HEK293 (cell line): Measurements from ENCODE around the gene ENC1.
A peak's percentile ranks its signal among the peaks of the same experiment; 100 is the strongest.

Experiments
- CTCF ChIA-PET: fragments of 350-600 bp; formaldehyde crosslinking; extraction: SDS; loops from one replicate; lab custom pipeline; 2021; ENCODE audit warnings: antibody characterized with exemption; lab: Yijun Ruan, JAX
- POLR2A ChIA-PET: fragments of 300-600 bp; formaldehyde crosslinking; extraction: SDS; loops from one replicate; lab custom pipeline; 2020; ENCODE audit warnings: antibody characterized with exemption, inconsistent platforms; lab: Yijun Ruan, JAX
- H3K27ac ChIP-seq: fragments of 200-500 bp; sonication (Bioruptor generic); 2 replicates; pipeline ENCODE4 v1.5.1; 2014; ENCODE audit warnings: low read depth, low read length, control low read depth, inconsistent platforms; ENCODE audit errors: extremely low read depth
- H3K36me3 ChIP-seq, 2 experiments: fragments of 200-500 bp in 1 of 2; sonication (Bioruptor generic) in 1 of 2; 1 replicate in 1 of 2; 2 replicates in 1 of 2; pipeline ENCODE4 v1.5.1; 2014 to 2017; ENCODE audit warnings: inconsistent platforms in 2 of 2, low read length in 2 of 2; ENCODE audit not compliant: control insufficient read depth in 2 of 2, insufficient read depth in 1 of 2
- H3K4me1 ChIP-seq: fragments of 200-500 bp; sonication (Bioruptor generic); 2 replicates; pipeline ENCODE4 v1.5.1; 2014; ENCODE audit warnings: mild to moderate bottlenecking, low read length, inconsistent platforms; ENCODE audit not compliant: control insufficient read depth, insufficient read depth
- H3K4me3 ChIP-seq: 2 replicates; pipeline ENCODE4 v1.5.1; 2011; ENCODE audit warnings: low read depth, mild to moderate bottlenecking, control low read depth, low read length, moderate library complexity
- H3K9me3 ChIP-seq: fragments of 200-500 bp; sonication (Bioruptor generic); 2 replicates; pipeline ENCODE4 v1.5.1; 2014; ENCODE audit warnings: low read depth, low read length, inconsistent platforms; ENCODE audit not compliant: control insufficient read depth, insufficient read depth
- KLF17 ChIP-seq: fragments of 450-650 bp; formaldehyde crosslinking; IDR thresholded peaks from 2 replicates; pipeline ENCODE4 v1.5.1; 2016; ENCODE audit warnings: missing biosample characterization, missing genetic modification characterization
- PATZ1 ChIP-seq: fragments of 450-650 bp; formaldehyde crosslinking; IDR thresholded peaks from 2 replicates; pipeline ENCODE4 v1.5.1; 2016; ENCODE audit warnings: missing biosample characterization, missing genetic modification characterization
- REPIN1 ChIP-seq: fragments of 450-650 bp; formaldehyde crosslinking; IDR thresholded peaks from 2 replicates; pipeline ENCODE4 v1.5.1; 2017; ENCODE audit warnings: missing biosample characterization, missing genetic modification characterization, low read depth
- REST ChIP-seq: fragments of 450-650 bp; formaldehyde crosslinking; IDR thresholded peaks from 2 replicates; pipeline ENCODE4 v1.5.1; 2016; ENCODE audit warnings: missing biosample characterization, missing genetic modification characterization
- SP3 ChIP-seq: fragments of 450-650 bp; formaldehyde crosslinking; IDR thresholded peaks from 2 replicates; pipeline ENCODE4 v1.5.1; 2016; ENCODE audit warnings: missing biosample characterization, missing genetic modification characterization
- ZBTB17 ChIP-seq: fragments of 450-650 bp; formaldehyde crosslinking; IDR thresholded peaks from 2 replicates; pipeline ENCODE4 v1.5.1; 2016; ENCODE audit warnings: missing biosample characterization, missing genetic modification characterization
- ZBTB49 ChIP-seq: fragments of 450-650 bp; formaldehyde crosslinking; IDR thresholded peaks from 2 replicates; pipeline ENCODE4 v1.5.1; 2016; ENCODE audit warnings: missing biosample characterization, missing genetic modification characterization, low read depth
- ZFP37 ChIP-seq: fragments of 450-650 bp; formaldehyde crosslinking; IDR thresholded peaks from 2 replicates; pipeline ENCODE4 v1.5.1; 2016; ENCODE audit warnings: missing biosample characterization, missing genetic modification characterization
- ZNF26 ChIP-seq: fragments of 450-650 bp; formaldehyde crosslinking; IDR thresholded peaks from 2 replicates; pipeline ENCODE4 v1.5.1; 2016; ENCODE audit warnings: missing biosample characterization, missing genetic modification characterization
- ZNF335 ChIP-seq: fragments of 450-650 bp; formaldehyde crosslinking; conservative IDR thresholded peaks from 2 replicates; pipeline ENCODE4 v1.5.1; 2016; ENCODE audit warnings: missing biosample characterization, missing genetic modification characterization
- ZNF416 ChIP-seq: fragments of 450-650 bp; formaldehyde crosslinking; IDR thresholded peaks from 2 replicates; pipeline ENCODE4 v1.5.1; 2016; ENCODE audit warnings: missing biosample characterization, missing genetic modification characterization
- ZNF501 ChIP-seq: fragments of 450-650 bp; formaldehyde crosslinking; IDR thresholded peaks from 2 replicates; pipeline ENCODE4 v1.5.1; 2016; ENCODE audit warnings: missing biosample characterization, missing genetic modification characterization
- ZNF549 ChIP-seq: fragments of 450-650 bp; IDR thresholded peaks from 2 replicates; pipeline ENCODE4 v1.5.1; 2018; ENCODE audit warnings: missing biosample characterization, missing genetic modification characterization, mild to moderate bottlenecking, inconsistent platforms, moderate library complexity
- ZNF610 ChIP-seq: fragments of 450-650 bp; formaldehyde crosslinking; IDR thresholded peaks from 2 replicates; pipeline ENCODE4 v1.5.1; 2016; ENCODE audit warnings: missing biosample characterization, missing genetic modification characterization, borderline replicate concordance
- ZSCAN5A ChIP-seq: fragments of 450-650 bp; formaldehyde crosslinking; IDR thresholded peaks from 2 replicates; pipeline ENCODE4 v1.5.1; 2016; ENCODE audit warnings: missing biosample characterization, missing genetic modification characterization
- TF ChIP-seq, protein P1 (sequence below): fragments of 450-650 bp; IDR thresholded peaks from 2 replicates; pipeline ENCODE4 v1.5.1; 2018; ENCODE audit warnings: missing biosample characterization, missing genetic modification characterization
- TF ChIP-seq, protein P2 (sequence below): fragments of 450-650 bp; formaldehyde crosslinking; IDR thresholded peaks from 2 replicates; pipeline ENCODE4 v1.5.1; 2016; ENCODE audit warnings: missing biosample characterization, missing genetic modification characterization, low read depth

The ENC1 gene, protein sequence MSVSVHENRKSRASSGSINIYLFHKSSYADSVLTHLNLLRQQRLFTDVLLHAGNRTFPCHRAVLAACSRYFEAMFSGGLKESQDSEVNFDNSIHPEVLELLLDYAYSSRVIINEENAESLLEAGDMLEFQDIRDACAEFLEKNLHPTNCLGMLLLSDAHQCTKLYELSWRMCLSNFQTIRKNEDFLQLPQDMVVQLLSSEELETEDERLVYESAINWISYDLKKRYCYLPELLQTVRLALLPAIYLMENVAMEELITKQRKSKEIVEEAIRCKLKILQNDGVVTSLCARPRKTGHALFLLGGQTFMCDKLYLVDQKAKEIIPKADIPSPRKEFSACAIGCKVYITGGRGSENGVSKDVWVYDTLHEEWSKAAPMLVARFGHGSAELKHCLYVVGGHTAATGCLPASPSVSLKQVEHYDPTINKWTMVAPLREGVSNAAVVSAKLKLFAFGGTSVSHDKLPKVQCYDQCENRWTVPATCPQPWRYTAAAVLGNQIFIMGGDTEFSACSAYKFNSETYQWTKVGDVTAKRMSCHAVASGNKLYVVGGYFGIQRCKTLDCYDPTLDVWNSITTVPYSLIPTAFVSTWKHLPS

GRCh38 chr5:74640450-74640953, at the start of gene ENC1:
ENC1 (minus strand) TSS chr5:74640728; CDS start chr5:74636485, 4,243 bp downstream.
- Histone ChIP-seq H3K27ac (peak within 1 kb of the TSS; percentile 98), H3K36me3 (peaks cover 0 to 8% of the 10 kb centered on the region in 2 experiments; a peak in 1 of 3 replicates), H3K4me3 (peak within 1 kb of the TSS; percentile 92), H3K9me3 (no peaks in the 10 kb centered on the region), H3K4me1 (peaks cover 17% of the 10 kb centered on the region)
- POLR2A ChIA-PET, result interaction anchor here (0.6 to 2.3 kb wide), 65 partner anchors 9 to 1049 kb away, joined by 3 to 29 read pairs (median 4); partner anchors contain the start of gene HEXB
- CTCF ChIA-PET, result interaction anchor here (0.6 to 2.8 kb wide), 10 partner anchors 8 to 605 kb away, joined by 3 to 14 read pairs (median 3); no protein-coding TSS in a partner anchor
- no peak for TF ChIP-seq ZNF26
- TF ChIP-seq ZBTB49 (tag by site-specific recombination), result no peak
- peak; percentile 76; the same call in 1 of the 2 replicates for TF ChIP-seq ZNF501 (tag by site-specific recombination)
- TF ChIP-seq ZFP37 (tag by site-specific recombination), result no peak; the same call in 1 of the 2 replicates
- TF ChIP-seq PATZ1 (tag by site-specific recombination), result peak; percentile 96
- TF ChIP-seq, protein P1, sequence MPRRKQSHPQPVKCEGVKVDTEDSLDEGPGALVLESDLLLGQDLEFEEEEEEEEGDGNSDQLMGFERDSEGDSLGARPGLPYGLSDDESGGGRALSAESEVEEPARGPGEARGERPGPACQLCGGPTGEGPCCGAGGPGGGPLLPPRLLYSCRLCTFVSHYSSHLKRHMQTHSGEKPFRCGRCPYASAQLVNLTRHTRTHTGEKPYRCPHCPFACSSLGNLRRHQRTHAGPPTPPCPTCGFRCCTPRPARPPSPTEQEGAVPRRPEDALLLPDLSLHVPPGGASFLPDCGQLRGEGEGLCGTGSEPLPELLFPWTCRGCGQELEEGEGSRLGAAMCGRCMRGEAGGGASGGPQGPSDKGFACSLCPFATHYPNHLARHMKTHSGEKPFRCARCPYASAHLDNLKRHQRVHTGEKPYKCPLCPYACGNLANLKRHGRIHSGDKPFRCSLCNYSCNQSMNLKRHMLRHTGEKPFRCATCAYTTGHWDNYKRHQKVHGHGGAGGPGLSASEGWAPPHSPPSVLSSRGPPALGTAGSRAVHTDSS (tag by site-specific recombination), result peak; percentile 94
- no peak for TF ChIP-seq ZNF416 (tag by site-specific recombination)
- peak; percentile 52; the same call in 1 of the 2 replicates for TF ChIP-seq KLF17
- peak; percentile 12; the same call in 1 of the 2 replicates for TF ChIP-seq ZSCAN5A (tag by site-specific recombination)
- TF ChIP-seq ZNF610 (tag by site-specific recombination), result 0 out of 2 replicates have a peak, but pooled peaks have one; percentile 67
- TF ChIP-seq, protein P2, sequence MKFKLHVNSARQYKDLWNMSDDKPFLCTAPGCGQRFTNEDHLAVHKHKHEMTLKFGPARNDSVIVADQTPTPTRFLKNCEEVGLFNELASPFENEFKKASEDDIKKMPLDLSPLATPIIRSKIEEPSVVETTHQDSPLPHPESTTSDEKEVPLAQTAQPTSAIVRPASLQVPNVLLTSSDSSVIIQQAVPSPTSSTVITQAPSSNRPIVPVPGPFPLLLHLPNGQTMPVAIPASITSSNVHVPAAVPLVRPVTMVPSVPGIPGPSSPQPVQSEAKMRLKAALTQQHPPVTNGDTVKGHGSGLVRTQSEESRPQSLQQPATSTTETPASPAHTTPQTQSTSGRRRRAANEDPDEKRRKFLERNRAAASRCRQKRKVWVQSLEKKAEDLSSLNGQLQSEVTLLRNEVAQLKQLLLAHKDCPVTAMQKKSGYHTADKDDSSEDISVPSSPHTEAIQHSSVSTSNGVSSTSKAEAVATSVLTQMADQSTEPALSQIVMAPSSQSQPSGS, result no peak
- 0 out of 2 replicates have a peak, but pooled peaks have one; percentile 8 for TF ChIP-seq REST (tag by site-specific recombination)
- no peak for TF ChIP-seq ZNF549 (tag by site-specific recombination)
- peak; percentile 82 for TF ChIP-seq SP3
- peak; percentile 32; the same call in 1 of the 2 replicates for TF ChIP-seq ZNF335 (tag by site-specific recombination)
- TF ChIP-seq REPIN1 (tag by site-specific recombination), result peak; percentile 46; the same call in 1 of the 2 replicates
- peak; percentile 93 for TF ChIP-seq ZBTB17 (tag by site-specific recombination)
